ENCODE results near the gene PET117. TPM values are rescaled to one million over a fixed set of nuclear protein-coding genes. Genes with fewer than 3 reads are reported as not detected.

Gene PET117
- total RNA-seq = 8.2 and 8.5 TPM in 2 replicates

GRCh38 chr20:18137412-18138265, at the start of gene PET117, which contains the start of gene KAT14:
Gene PET117 (plus strand): TSS chr20:18137863. CDS start chr20:18137956, 93 bp downstream.
Gene KAT14 (plus strand): TSS chr20:18137863. CDS start chr20:18142661, 4,798 bp downstream.

Small RNA genes lying within 50 kb of the gene (small RNA-seq; reads per million reads assigned to genes)
- gene RF00019 (not detected), gene RNU7-137P (not detected)

Other genes with a start within 250 kb of the PET117 start
- 109 and 168 TPM in 2 replicates for gene SNX5, start 169.1 kb upstream of the PET117 start, total RNA-seq
- 9.6 and 19.4 TPM in 2 replicates for gene MGME1, start 168.8 kb upstream of the PET117 start, total RNA-seq
- not detected in 2 replicates for gene OVOL2, start 79.9 kb upstream of the PET117 start, total RNA-seq
- gene KAT14, start within 50 bp of the PET117 start, total RNA-seq = 13.6 and 13.7 TPM in 2 replicates
- 11.1 and 17.3 TPM in 2 replicates for gene ZNF133, start 150.7 kb downstream of the PET117 start, total RNA-seq